HepG2 (cell line): ENCODE results near the gene GJD3. TPM values are rescaled to one million over a fixed set of nuclear protein-coding genes. Genes with fewer than 3 reads are reported as not detected.

Source experiments
- ATAC-seq: fragments of 200-7000 bp; cut with Tn5 transposase; 3 replicates; pipeline ENCODE4 v1.9.1; 2020; ENCODE audit warnings: mild to moderate bottlenecking, moderate library complexity
- BruUV-seq: library from RNA; stranded (reverse); fragments of 400-500 nt; replicated peaks from 2 replicates; lab custom pipeline; 2021; lab: Mats Ljungman, UMichigan
- CTCF ChIA-PET: fragments of 300-600 bp; formaldehyde crosslinking; extraction: SDS; loops from one replicate; lab custom pipeline; 2021; ENCODE audit warnings: low total read pairs, inconsistent platforms, low intra/inter-chr PET ratio; lab: Yijun Ruan, JAX
- POLR2A ChIA-PET: fragments of 350-600 bp; sonication (Branson Sonifier 250); formaldehyde crosslinking; loops from one replicate; lab custom pipeline; 2020; ENCODE audit warnings: antibody characterized with exemption, inconsistent platforms; lab: Yijun Ruan, JAX
- DNase-seq: peaks from one replicate; pipeline ENCODE4 v3.0.0-alpha.2; 2015; ENCODE audit warnings: low spot score
- FAIRE-seq: peaks from 3 replicates; lab custom pipeline; 2011; peaks lifted over from hg19 to GRCh38; lab: Jason Lieb, UNC
- H2AFZ ChIP-seq: one replicate; pipeline ENCODE4 v1.6.1; 2011; ENCODE audit warnings: low read length, inconsistent platforms
- H3K27ac ChIP-seq: fragments of 300-600 bp; 3 replicates; pipeline ENCODE4 v1.8.0; 2011; ENCODE audit warnings: mixed run types, mild to moderate bottlenecking, mixed read lengths, low read length, inconsistent platforms; ENCODE audit not compliant: insufficient read depth; ENCODE audit errors: extremely low read length
- H3K27me3 ChIP-seq, 2 experiments: fragments of 200-600 bp in 1 of 2; 2 replicates in 1 of 2; 3 replicates in 1 of 2; pipeline versions ENCODE4 v1.6.0 to v1.8.0; 2011; ENCODE audit warnings: low read length in 2 of 2, mild to moderate bottlenecking in 2 of 2, moderate library complexity in 2 of 2, inconsistent platforms in 1 of 2; ENCODE audit not compliant: insufficient read depth in 2 of 2, control insufficient read depth in 1 of 2
- H3K36me3 ChIP-seq, 2 experiments: fragments of 200-600 bp in 1 of 2; replicated peaks in 1 of 2; 2 replicates in 1 of 2; 3 replicates in 1 of 2; pipeline versions ENCODE4 v1.5.1 to v1.8.0; 2011; ENCODE audit warnings: low read length in 2 of 2, inconsistent platforms in 1 of 2; ENCODE audit not compliant: insufficient read depth in 2 of 2, control insufficient read depth in 1 of 2
- H3K4me1 ChIP-seq: 2 replicates; pipeline ENCODE4 v1.5.1; 2012; ENCODE audit warnings: low read length, inconsistent platforms; ENCODE audit not compliant: insufficient read depth
- H3K4me2 ChIP-seq: 2 replicates; pipeline ENCODE4 v1.6.0; 2011; ENCODE audit warnings: low read depth, low read length, inconsistent platforms
- H3K4me3 ChIP-seq, 3 experiments: fragments of 200-600 bp in 1 of 3; sonication (generic), shearing (Covaris generic) in 1 of 3; replicated peaks in 1 of 3; 2 replicates each; pipeline ENCODE4 v1.5.1; 2011 to 2016; ENCODE audit warnings: low read length in 3 of 3, inconsistent platforms in 2 of 3, low read depth in 2 of 3, mild to moderate bottlenecking in 2 of 3, control low read depth in 1 of 3, mixed read lengths in 1 of 3; ENCODE audit not compliant: insufficient read depth in 1 of 3
- H3K79me2 ChIP-seq: one replicate; pipeline ENCODE4 v1.6.1; 2011; ENCODE audit warnings: low read length, inconsistent platforms; ENCODE audit not compliant: insufficient read depth
- H3K9ac ChIP-seq: 2 replicates; pipeline ENCODE4 v1.6.0; 2011; ENCODE audit warnings: mild to moderate bottlenecking, low read depth, low read length, inconsistent platforms; ENCODE audit not compliant: insufficient read depth
- H3K9me3 ChIP-seq: 2 replicates; pipeline ENCODE4 v1.5.1; 2012; ENCODE audit warnings: mild to moderate bottlenecking, low read length
- H4K20me1 ChIP-seq: 2 replicates; pipeline ENCODE4 v1.6.0; 2011; ENCODE audit warnings: inconsistent platforms, mild to moderate bottlenecking, low read length, moderate library complexity; ENCODE audit not compliant: insufficient read depth
- ARNT2 ChIP-seq: sonication (generic); formaldehyde crosslinking; IDR thresholded peaks from 2 replicates; pipeline ENCODE4 v1.8.0; 2022; ENCODE audit warnings: mild to moderate bottlenecking, low read depth, missing genetic modification reagents, moderate library complexity
- JUN ChIP-seq: sonication (generic); formaldehyde crosslinking; IDR thresholded peaks from 2 replicates; pipeline ENCODE4 v1.4.0; 2020; ENCODE audit warnings: mild to moderate bottlenecking, missing genetic modification reagents
- MIER2 ChIP-seq: IDR thresholded peaks from 2 replicates; pipeline ENCODE4 v1.6.1; 2016; ENCODE audit warnings: missing biosample characterization, missing genetic modification reagents
- ZBTB20 ChIP-seq: sonication (generic); formaldehyde crosslinking; IDR thresholded peaks from 2 replicates; pipeline ENCODE4 v1.8.1; 2023; ENCODE audit warnings: missing genetic modification reagents, low read depth, mild to moderate bottlenecking, borderline replicate concordance
- ZFX ChIP-seq: sonication (generic); formaldehyde crosslinking; IDR thresholded peaks from 2 replicates; pipeline ENCODE4 v1.4.0; 2020; ENCODE audit warnings: mild to moderate bottlenecking, low read depth, missing genetic modification reagents, moderate library complexity
- ZNF432 ChIP-seq: sonication (generic); formaldehyde crosslinking; IDR thresholded peaks from 2 replicates; pipeline ENCODE4 v1.5.0; 2020; ENCODE audit warnings: missing genetic modification reagents, mild to moderate bottlenecking, borderline replicate concordance
- ZNF670 ChIP-seq: sonication (generic); formaldehyde crosslinking; IDR thresholded peaks from 2 replicates; pipeline ENCODE4 v1.8.0; 2022; ENCODE audit warnings: mild to moderate bottlenecking, missing genetic modification reagents, borderline replicate concordance
- ZNF703 ChIP-seq: sonication (generic); formaldehyde crosslinking; IDR thresholded peaks from 2 replicates; pipeline ENCODE4 v1.5.1; 2020; ENCODE audit warnings: missing genetic modification reagents, mild to moderate bottlenecking, moderate library complexity, borderline replicate concordance
- WGBS: methylation state at CpG from one replicate; pipeline ENCODE4 v1.1.6; 2017; ENCODE audit warnings: low lambda C conversion rate; 5-methylcytosine and 5-hydroxymethylcytosine counted together
- in situ Hi-C: cut with HindIII; loops from 2 replicates; pipeline ENCODE4 v1.10.0; 2017; ENCODE audit warnings: low pct_unique_long_range_greater_than_20kb; ENCODE audit not compliant: extremely low pct_ligation_motif_present
- intact Hi-C: fragments of 100-400 bp; cut with micrococcal nuclease; formaldehyde crosslinking; loops from one replicate; pipeline ENCODE4 v1.10.0; 2022; ENCODE audit not compliant: unreplicated experiment
- polyA plus RNA-seq, 8 experiments: library from polyadenylated mRNA; depleted of rRNA in 3 of 8; stranded (reverse) in 7 of 8; unstranded in 1 of 8; fragments of >200 nt; fragmentation: Illumina TruSeq in 4 of 8; extraction: Trizol in 4 of 8; gene quantifications; 2 replicates each; pipeline versions ENCODE4 v1.2.1 to v1.2.3, GENCODE V29; 2011 to 2016; ENCODE audit warnings: low read depth in 4 of 8, missing spikeins in 1 of 8, mixed read lengths in 1 of 8; ENCODE audit not compliant: insufficient read depth in 1 of 8
- total RNA-seq, 5 experiments: library from RNA; depleted of rRNA; stranded (reverse); fragments of >200 nt; fragmentation: Illumina TruSeq; extraction: Trizol; gene quantifications; 2 replicates each; pipeline ENCODE4 v1.2.3, GENCODE V29; 2016; ENCODE audit warnings: low read depth in 1 of 5
- TF ChIP-seq, protein P1 (sequence below): sonication (generic); formaldehyde crosslinking; IDR thresholded peaks from 2 replicates; pipeline ENCODE4 v1.5.0; 2020; ENCODE audit warnings: missing genetic modification reagents
- TF ChIP-seq, protein P2 (sequence below): sonication (generic); formaldehyde crosslinking; IDR thresholded peaks from 2 replicates; pipeline ENCODE4 v1.5.0; 2020; ENCODE audit warnings: missing genetic modification reagents, mild to moderate bottlenecking, borderline replicate concordance
- TF ChIP-seq, protein P3 (sequence below): sonication (generic); formaldehyde crosslinking; IDR thresholded peaks from 2 replicates; pipeline ENCODE4 v1.5.0; 2020; ENCODE audit warnings: missing genetic modification reagents
- TF ChIP-seq, protein P4 (sequence below): sonication (generic); formaldehyde crosslinking; IDR thresholded peaks from 2 replicates; pipeline ENCODE4 v1.9.0; 2021; ENCODE audit warnings: missing genetic modification reagents, borderline replicate concordance
- TF ChIP-seq, protein P5 (sequence below): sonication (generic); formaldehyde crosslinking; IDR thresholded peaks from 2 replicates; pipeline ENCODE4 v1.8.0; 2022; ENCODE audit warnings: missing genetic modification reagents, mild to moderate bottlenecking, inconsistent platforms, borderline replicate concordance
- TF ChIP-seq, protein P6 (sequence below): sonication (generic); formaldehyde crosslinking; conservative IDR thresholded peaks from 2 replicates; pipeline ENCODE4 v1.4.0; 2020; ENCODE audit warnings: missing genetic modification reagents

The GJD3 gene
- total and polyA plus RNA-seq, 2 of the 13 experiments (the other 11 are each of a cell fraction or from before 2014, with no cell fraction given): not detected

DNA sequence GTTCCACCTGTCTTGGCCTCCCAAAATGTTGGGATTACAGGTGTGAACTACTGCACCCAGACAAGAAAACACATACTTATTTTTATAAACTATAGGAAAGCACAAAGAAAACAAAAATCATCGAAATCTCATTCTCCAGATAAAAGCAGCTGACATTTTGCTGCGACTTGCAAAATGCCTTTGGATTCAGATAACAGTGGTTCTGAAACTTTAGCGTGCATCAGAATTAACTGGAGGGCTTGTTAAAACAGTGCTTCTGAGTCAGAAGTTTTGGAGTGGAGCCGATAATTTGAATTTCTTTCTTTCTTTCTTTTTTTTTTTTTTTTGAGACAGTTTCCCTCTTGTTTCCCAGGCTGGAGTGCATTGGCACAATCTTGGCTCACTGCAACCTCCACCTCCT, 17.7 kb upstream of the GJD3 start:
- intact Hi-C loops: no loop called here
- in situ Hi-C loops: no loop called here
- H3K36me3 ChIP-seq: no peaks in the 10 kb centered on the region
- H2AFZ ChIP-seq: no peak overlapping the region
- BruUV-seq: no TSS peak
- ATAC-seq (no peak), FAIRE-seq (no peak), DNase-seq (no peak)
- no peaks in the 10 kb centered on the region for H3K27me3 ChIP-seq
- H4K20me1 ChIP-seq: no peaks in the 10 kb centered on the region
- WGBS: 81% methylated on average over 4 of the region's 4 CpGs
- no peaks in the 10 kb centered on the region for H3K9me3 ChIP-seq
- no peak overlapping the region for H3K4me2 ChIP-seq
- no peak overlapping the region for H3K27ac ChIP-seq
- H3K4me1 ChIP-seq: peaks cover 26% of the 10 kb centered on the region
- H3K4me3 ChIP-seq: no peak overlapping the region
- H3K9ac ChIP-seq: no peak overlapping the region
- ChIA-PET POLR2A (no interaction called here), CTCF (interaction anchor here (1.6 kb wide), 1 partner anchor 24 kb away, joined by 4 read pairs; no protein-coding TSS in a partner anchor)
- H3K79me2 ChIP-seq: no peaks in the 10 kb centered on the region
- TF ChIP-seq ZNF670: no peak
- TF ChIP-seq, protein P1, sequence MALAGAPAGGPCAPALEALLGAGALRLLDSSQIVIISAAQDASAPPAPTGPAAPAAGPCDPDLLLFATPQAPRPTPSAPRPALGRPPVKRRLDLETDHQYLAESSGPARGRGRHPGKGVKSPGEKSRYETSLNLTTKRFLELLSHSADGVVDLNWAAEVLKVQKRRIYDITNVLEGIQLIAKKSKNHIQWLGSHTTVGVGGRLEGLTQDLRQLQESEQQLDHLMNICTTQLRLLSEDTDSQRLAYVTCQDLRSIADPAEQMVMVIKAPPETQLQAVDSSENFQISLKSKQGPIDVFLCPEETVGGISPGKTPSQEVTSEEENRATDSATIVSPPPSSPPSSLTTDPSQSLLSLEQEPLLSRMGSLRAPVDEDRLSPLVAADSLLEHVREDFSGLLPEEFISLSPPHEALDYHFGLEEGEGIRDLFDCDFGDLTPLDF: no peak
- TF ChIP-seq, protein P2, sequence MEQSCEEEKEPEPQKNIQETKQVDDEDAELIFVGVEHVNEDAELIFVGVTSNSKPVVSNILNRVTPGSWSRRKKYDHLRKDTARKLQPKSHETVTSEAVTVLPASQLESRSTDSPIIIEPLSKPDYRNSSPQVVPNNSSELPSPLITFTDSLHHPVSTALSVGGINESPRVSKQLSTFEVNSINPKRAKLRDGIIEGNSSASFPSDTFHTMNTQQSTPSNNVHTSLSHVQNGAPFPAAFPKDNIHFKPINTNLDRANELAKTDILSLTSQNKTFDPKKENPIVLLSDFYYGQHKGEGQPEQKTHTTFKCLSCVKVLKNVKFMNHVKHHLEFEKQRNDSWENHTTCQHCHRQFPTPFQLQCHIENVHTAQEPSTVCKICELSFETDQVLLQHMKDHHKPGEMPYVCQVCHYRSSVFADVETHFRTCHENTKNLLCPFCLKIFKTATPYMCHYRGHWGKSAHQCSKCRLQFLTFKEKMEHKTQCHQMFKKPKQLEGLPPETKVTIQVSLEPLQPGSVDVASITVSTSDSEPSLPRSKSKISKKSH (CRISPR knock-in tag): no peak
- TF ChIP-seq, protein P3, sequence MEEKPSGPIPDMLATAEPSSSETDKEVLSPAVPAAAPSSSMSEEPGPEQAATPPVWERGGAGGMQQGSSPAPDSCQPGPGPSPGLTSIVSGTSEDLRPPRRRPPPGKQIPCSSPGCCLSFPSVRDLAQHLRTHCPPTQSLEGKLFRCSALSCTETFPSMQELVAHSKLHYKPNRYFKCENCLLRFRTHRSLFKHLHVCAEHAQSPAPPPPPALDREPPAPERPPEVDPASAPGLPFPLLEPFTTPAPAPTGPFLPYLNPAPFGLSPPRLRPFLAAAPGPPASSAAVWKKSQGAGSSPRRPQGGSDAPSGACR (CRISPR knock-in tag): no peak
- no peak for TF ChIP-seq ZNF432
- TF ChIP-seq, protein P4, sequence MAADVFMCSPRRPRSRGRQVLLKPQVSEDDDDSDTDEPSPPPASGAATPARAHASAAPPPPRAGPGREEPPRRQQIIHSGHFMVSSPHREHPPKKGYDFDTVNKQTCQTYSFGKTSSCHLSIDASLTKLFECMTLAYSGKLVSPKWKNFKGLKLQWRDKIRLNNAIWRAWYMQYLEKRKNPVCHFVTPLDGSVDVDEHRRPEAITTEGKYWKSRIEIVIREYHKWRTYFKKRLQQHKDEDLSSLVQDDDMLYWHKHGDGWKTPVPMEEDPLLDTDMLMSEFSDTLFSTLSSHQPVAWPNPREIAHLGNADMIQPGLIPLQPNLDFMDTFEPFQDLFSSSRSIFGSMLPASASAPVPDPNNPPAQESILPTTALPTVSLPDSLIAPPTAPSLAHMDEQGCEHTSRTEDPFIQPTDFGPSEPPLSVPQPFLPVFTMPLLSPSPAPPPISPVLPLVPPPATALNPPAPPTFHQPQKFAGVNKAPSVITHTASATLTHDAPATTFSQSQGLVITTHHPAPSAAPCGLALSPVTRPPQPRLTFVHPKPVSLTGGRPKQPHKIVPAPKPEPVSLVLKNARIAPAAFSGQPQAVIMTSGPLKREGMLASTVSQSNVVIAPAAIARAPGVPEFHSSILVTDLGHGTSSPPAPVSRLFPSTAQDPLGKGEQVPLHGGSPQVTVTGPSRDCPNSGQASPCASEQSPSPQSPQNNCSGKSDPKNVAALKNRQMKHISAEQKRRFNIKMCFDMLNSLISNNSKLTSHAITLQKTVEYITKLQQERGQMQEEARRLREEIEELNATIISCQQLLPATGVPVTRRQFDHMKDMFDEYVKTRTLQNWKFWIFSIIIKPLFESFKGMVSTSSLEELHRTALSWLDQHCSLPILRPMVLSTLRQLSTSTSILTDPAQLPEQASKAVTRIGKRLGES: no peak
- TF ChIP-seq ZFX (CRISPR knock-in tag): no peak
- TF ChIP-seq ARNT2 (CRISPR knock-in tag): no peak
- TF ChIP-seq JUN (CRISPR knock-in tag): no peak
- TF ChIP-seq, protein P5, sequence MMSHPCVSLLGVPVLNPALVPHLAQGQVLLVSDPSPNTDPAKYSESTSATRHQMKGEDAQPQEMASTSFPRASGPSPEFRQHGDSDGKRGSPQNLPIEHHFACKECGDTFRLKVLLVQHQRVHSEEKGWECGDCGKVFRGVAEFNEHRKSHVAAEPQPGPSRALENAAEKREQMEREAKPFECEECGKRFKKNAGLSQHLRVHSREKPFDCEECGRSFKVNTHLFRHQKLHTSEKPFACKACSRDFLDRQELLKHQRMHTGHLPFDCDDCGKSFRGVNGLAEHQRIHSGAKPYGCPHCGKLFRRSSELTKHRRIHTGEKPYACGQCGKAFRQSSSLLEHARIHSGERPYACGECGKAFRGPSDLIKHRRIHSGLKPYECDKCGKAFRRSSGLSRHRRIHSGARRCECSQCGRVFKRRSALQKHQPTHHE (CRISPR knock-in tag): no peak
- TF ChIP-seq, protein P6, sequence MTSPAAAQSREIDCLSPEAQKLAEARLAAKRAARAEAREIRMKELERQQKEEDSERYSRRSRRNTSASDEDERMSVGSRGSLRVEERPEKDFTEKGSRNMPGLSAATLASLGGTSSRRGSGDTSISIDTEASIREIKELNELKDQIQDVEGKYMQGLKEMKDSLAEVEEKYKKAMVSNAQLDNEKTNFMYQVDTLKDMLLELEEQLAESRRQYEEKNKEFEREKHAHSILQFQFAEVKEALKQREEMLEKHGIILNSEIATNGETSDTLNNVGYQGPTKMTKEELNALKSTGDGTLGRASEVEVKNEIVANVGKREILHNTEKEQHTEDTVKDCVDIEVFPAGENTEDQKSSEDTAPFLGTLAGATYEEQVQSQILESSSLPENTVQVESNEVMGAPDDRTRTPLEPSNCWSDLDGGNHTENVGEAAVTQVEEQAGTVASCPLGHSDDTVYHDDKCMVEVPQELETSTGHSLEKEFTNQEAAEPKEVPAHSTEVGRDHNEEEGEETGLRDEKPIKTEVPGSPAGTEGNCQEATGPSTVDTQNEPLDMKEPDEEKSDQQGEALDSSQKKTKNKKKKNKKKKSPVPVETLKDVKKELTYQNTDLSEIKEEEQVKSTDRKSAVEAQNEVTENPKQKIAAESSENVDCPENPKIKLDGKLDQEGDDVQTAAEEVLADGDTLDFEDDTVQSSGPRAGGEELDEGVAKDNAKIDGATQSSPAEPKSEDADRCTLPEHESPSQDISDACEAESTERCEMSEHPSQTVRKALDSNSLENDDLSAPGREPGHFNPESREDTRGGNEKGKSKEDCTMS (CRISPR knock-in tag): no peak
- no peak for TF ChIP-seq MIER2 (CRISPR knock-in tag)
- no peak for TF ChIP-seq ZBTB20 (CRISPR knock-in tag)
- no peak for TF ChIP-seq ZNF703 (CRISPR knock-in tag)
